Measurements from ENCODE around the gene ZNF385D.

- TF ChIP-seq, protein P1, sequence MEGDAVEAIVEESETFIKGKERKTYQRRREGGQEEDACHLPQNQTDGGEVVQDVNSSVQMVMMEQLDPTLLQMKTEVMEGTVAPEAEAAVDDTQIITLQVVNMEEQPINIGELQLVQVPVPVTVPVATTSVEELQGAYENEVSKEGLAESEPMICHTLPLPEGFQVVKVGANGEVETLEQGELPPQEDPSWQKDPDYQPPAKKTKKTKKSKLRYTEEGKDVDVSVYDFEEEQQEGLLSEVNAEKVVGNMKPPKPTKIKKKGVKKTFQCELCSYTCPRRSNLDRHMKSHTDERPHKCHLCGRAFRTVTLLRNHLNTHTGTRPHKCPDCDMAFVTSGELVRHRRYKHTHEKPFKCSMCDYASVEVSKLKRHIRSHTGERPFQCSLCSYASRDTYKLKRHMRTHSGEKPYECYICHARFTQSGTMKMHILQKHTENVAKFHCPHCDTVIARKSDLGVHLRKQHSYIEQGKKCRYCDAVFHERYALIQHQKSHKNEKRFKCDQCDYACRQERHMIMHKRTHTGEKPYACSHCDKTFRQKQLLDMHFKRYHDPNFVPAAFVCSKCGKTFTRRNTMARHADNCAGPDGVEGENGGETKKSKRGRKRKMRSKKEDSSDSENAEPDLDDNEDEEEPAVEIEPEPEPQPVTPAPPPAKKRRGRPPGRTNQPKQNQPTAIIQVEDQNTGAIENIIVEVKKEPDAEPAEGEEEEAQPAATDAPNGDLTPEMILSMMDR (IDR thresholded peaks at IDR 0.05) = no peak
- no peak for TF ChIP-seq POLR2A (IDR thresholded peaks at IDR 0.05)
These were observed 305.0 kb downstream of the ZNF385D start for GRCh38 chr3:21446027-21446426.
